Measurements from ENCODE around the gene HLCS.

Gene HLCS

GRCh38 chr21:37000381-37000780 is 33.9 kb upstream of the HLCS start:
- TF ChIP-seq CTCF (IDR thresholded peaks at IDR 0.05): no peak

- TF ChIP-seq CTCF (IDR thresholded peaks at IDR 0.05): no peak
Observed at GRCh38 chr21:36999131-36999898, 32.8 kb upstream of the HLCS start.

GRCh38 chr21:36994501-36995158 is 28.2 kb upstream of the HLCS start:
- no peak for TF ChIP-seq CTCF (IDR thresholded peaks at IDR 0.05)

GRCh38 chr21:36992671-36993070 is 26.2 kb upstream of the HLCS start:
- no peak for TF ChIP-seq CTCF (IDR thresholded peaks at IDR 0.05)

- no peak for TF ChIP-seq CTCF (IDR thresholded peaks at IDR 0.05)
Observed at GRCh38 chr21:36990508-36991205, 24.2 kb upstream of the HLCS start.

- peak; percentile 94 for TF ChIP-seq CTCF (IDR thresholded peaks at IDR 0.05)
Observed at GRCh38 chr21:36989699-36990507, 23.4 kb upstream of the HLCS start.

- TF ChIP-seq CTCF (IDR thresholded peaks at IDR 0.05): no peak
Observed at GRCh38 chr21:36988536-36988935, 22.1 kb upstream of the HLCS start.
